GM21825 (cell line): ENCODE results near the gene DPEP2.

Experiments used
- ATAC-seq: cut with Tn5 transposase; IDR thresholded peaks from one replicate; pipeline ENCODE4 v1.9.1; 2021; ENCODE audit warnings: mild to moderate bottlenecking, moderate library complexity; ENCODE audit not compliant: unreplicated experiment

The DPEP2 gene

GRCh38 chr16:67959536-67960329, 39.6 kb downstream of the DPEP2 start:
- ATAC-seq: no peak

GRCh38 chr16:67957622-67958021, 41.7 kb downstream of the DPEP2 start:
- no peak for ATAC-seq

- no peak for ATAC-seq
Measured at GRCh38 chr16:67954421-67955196, 44.7 kb downstream of the DPEP2 start.

GRCh38 chr16:67953641-67954375, 45.5 kb downstream of the DPEP2 start:
- no peak for ATAC-seq

GRCh38 chr16:67951485-67951884, 47.8 kb downstream of the DPEP2 start:
- no peak for ATAC-seq

GRCh38 chr16:67950335-67950843, 48.9 kb downstream of the DPEP2 start:
- ATAC-seq: no peak

- no peak for ATAC-seq
Measured at GRCh38 chr16:67949645-67950044, 49.6 kb downstream of the DPEP2 start.

- no peak for ATAC-seq
Measured at GRCh38 chr16:67948015-67948414, 51.3 kb downstream of the DPEP2 start.

GRCh38 chr16:67946966-67947558, 52.2 kb downstream of the DPEP2 start:
- ATAC-seq: no peak

- ATAC-seq: no peak
Measured at GRCh38 chr16:67946128-67946569, 53.1 kb downstream of the DPEP2 start.

- ATAC-seq: no peak
Measured at GRCh38 chr16:67945392-67945933, 53.8 kb downstream of the DPEP2 start.

GRCh38 chr16:67944690-67945391, 54.4 kb downstream of the DPEP2 start:
- no peak for ATAC-seq

- ATAC-seq: no peak
Measured at GRCh38 chr16:67943619-67944504, 55.4 kb downstream of the DPEP2 start, which contains the start of gene LCAT. Gene LCAT, minus strand, starts transcription at chr16:67944120. Its CDS starts 19 bp downstream, at chr16:67944101.

GRCh38 chr16:67943256-67943618, 56.0 kb downstream of the DPEP2 start:
- no peak for ATAC-seq

GRCh38 chr16:67942510-67943255, 56.6 kb downstream of the DPEP2 start:
- ATAC-seq: no peak

GRCh38 chr16:67942200-67942509, 57.1 kb downstream of the DPEP2 start:
- no peak for ATAC-seq

GRCh38 chr16:67941469-67942199, 57.6 kb downstream of the DPEP2 start:
- ATAC-seq: no peak
